IMR-90 (cell line): Measurements from ENCODE around the gene ARHGAP24. TPM values are rescaled to one million over a fixed set of nuclear protein-coding genes. Genes with fewer than 3 reads are reported as not detected.
A peak's percentile ranks its signal among the peaks of the same experiment; 100 is the strongest.

Experiments used
- ATAC-seq: fragments of 200-7000 bp; cut with Tn5 transposase; 2 replicates; pipeline ENCODE4 v1.9.1; 2020; ENCODE audit warnings: low read depth, mild to moderate bottlenecking, moderate library complexity
- BruUV-seq: library from RNA; stranded (reverse); fragments of 400-500 nt; replicated peaks from 2 replicates; lab custom pipeline; 2021; lab: Mats Ljungman, UMichigan
- CTCF ChIA-PET: fragments of 300-600 bp; formaldehyde crosslinking; extraction: SDS; loops from one replicate; lab custom pipeline; 2021; ENCODE audit warnings: antibody characterized with exemption; lab: Yijun Ruan, JAX
- POLR2A ChIA-PET: fragments of 300-600 bp; sonication (Branson Sonifier 250); formaldehyde crosslinking; loops from one replicate; lab custom pipeline; 2022; ENCODE audit warnings: antibody characterized with exemption; ENCODE audit not compliant: unreplicated experiment; lab: Charles Lee
- DNase-seq: peaks from one replicate; pipeline ENCODE4 v3.0.0; 2013
- H2AFZ ChIP-seq: replicated peaks from 2 replicates; pipeline ENCODE3; 2013; ENCODE audit warnings: low read length, mild to moderate bottlenecking; ENCODE audit not compliant: poor library complexity
- H2AK5ac ChIP-seq: 2 replicates; pipeline ENCODE4 v1.6.1; 2013; ENCODE audit warnings: low read depth, low read length, inconsistent platforms
- H2AK9ac ChIP-seq: replicated peaks from 2 replicates; pipeline ENCODE3; 2013; ENCODE audit warnings: mild to moderate bottlenecking, low read depth, low read length, moderate library complexity; ENCODE audit not compliant: poor library complexity
- H2BK120ac ChIP-seq: 2 replicates; pipeline ENCODE4 v1.6.1; 2013; ENCODE audit warnings: low read depth, low read length, inconsistent platforms
- H2BK15ac ChIP-seq: 3 replicates; pipeline ENCODE4 v1.6.1; 2013; ENCODE audit warnings: low read depth, low read length, inconsistent platforms
- H2BK20ac ChIP-seq: 2 replicates; pipeline ENCODE4 v1.6.1; 2013; ENCODE audit warnings: low read depth, mild to moderate bottlenecking, inconsistent platforms, low read length, moderate library complexity
- H2BK5ac ChIP-seq: 2 replicates; pipeline ENCODE4 v1.6.1; 2013; ENCODE audit warnings: mild to moderate bottlenecking, low read depth, low read length, inconsistent platforms; ENCODE audit not compliant: poor library complexity, severe bottlenecking
- H3K14ac ChIP-seq: replicated peaks from 2 replicates; pipeline ENCODE4 v1.6.1; 2013; ENCODE audit warnings: low read depth, low read length, inconsistent platforms
- H3K18ac ChIP-seq: 2 replicates; pipeline ENCODE4 v1.6.1; 2013; ENCODE audit warnings: low read depth, low read length, control low read depth
- H3K23ac ChIP-seq: 2 replicates; pipeline ENCODE4 v1.6.1; 2013; ENCODE audit warnings: low read depth, low read length, inconsistent platforms
- H3K27ac ChIP-seq: 2 replicates; pipeline ENCODE4 v1.5.1; 2013; ENCODE audit warnings: mild to moderate bottlenecking, control low read depth, low read length; ENCODE audit not compliant: insufficient read depth
- H3K27me3 ChIP-seq: 2 replicates; pipeline ENCODE4 v1.6.1; 2013; ENCODE audit warnings: low read length; ENCODE audit not compliant: control insufficient read depth, insufficient read depth
- H3K36me3 ChIP-seq: 2 replicates; pipeline ENCODE4 v1.6.1; 2013; ENCODE audit warnings: low read length, mixed read lengths; ENCODE audit not compliant: control insufficient read depth, insufficient read depth
- H3K4ac ChIP-seq: 2 replicates; pipeline ENCODE4 v1.6.1; 2013; ENCODE audit warnings: low read depth, low read length, inconsistent platforms
- H3K4me1 ChIP-seq: 2 replicates; pipeline ENCODE4 v1.6.1; 2013; ENCODE audit warnings: low read length, mixed read lengths; ENCODE audit not compliant: control insufficient read depth, insufficient read depth
- H3K4me2 ChIP-seq: 2 replicates; pipeline ENCODE4 v1.6.1; 2013; ENCODE audit warnings: low read depth, mild to moderate bottlenecking, control low read depth, low read length, moderate library complexity
- H3K4me3 ChIP-seq: 2 replicates; pipeline ENCODE4 v1.5.1; 2013; ENCODE audit warnings: low read depth, mild to moderate bottlenecking, control low read depth, low read length, moderate library complexity; ENCODE audit not compliant: insufficient read depth
- H3K56ac ChIP-seq: 2 replicates; pipeline ENCODE4 v1.6.1; 2013; ENCODE audit warnings: low read length, inconsistent platforms; ENCODE audit not compliant: insufficient read depth; ENCODE audit errors: extremely low read depth
- H3K79me1 ChIP-seq, 2 experiments: 2 replicates each; pipeline ENCODE4 v1.6.1; 2013; ENCODE audit warnings: low read length in 2 of 2, inconsistent platforms in 1 of 2, low read depth in 1 of 2
- H3K9ac ChIP-seq: 2 replicates; pipeline ENCODE4 v1.6.1; 2013; ENCODE audit warnings: low read depth, low read length, control low read depth
- H3K9me1 ChIP-seq: 2 replicates; pipeline ENCODE4 v1.6.1; 2013; ENCODE audit warnings: low read length, inconsistent platforms; ENCODE audit not compliant: insufficient read depth
- H3K9me3 ChIP-seq: 2 replicates; pipeline ENCODE4 v1.6.1; 2013; ENCODE audit warnings: low read length; ENCODE audit not compliant: control insufficient read depth, insufficient read depth
- H4K20me1 ChIP-seq: 2 replicates; pipeline ENCODE4 v1.6.1; 2013; ENCODE audit warnings: low read length, inconsistent platforms; ENCODE audit not compliant: insufficient read depth
- H4K5ac ChIP-seq: 2 replicates; pipeline ENCODE4 v1.6.1; 2013; ENCODE audit warnings: mild to moderate bottlenecking, low read depth, low read length, control low read depth
- H4K8ac ChIP-seq, 2 experiments: 2 replicates each; pipeline ENCODE4 v1.6.1; 2013; ENCODE audit warnings: low read depth in 2 of 2, low read length in 2 of 2, control low read depth in 1 of 2, inconsistent platforms in 1 of 2
- H4K91ac ChIP-seq: 2 replicates; pipeline ENCODE4 v1.6.1; 2013; ENCODE audit warnings: low read depth, low read length, inconsistent platforms; ENCODE audit not compliant: insufficient read depth
- BHLHE40 ChIP-seq: fragments of 150-350 bp; IDR thresholded peaks from 2 replicates; pipeline ENCODE4 v1.6.1; 2016; ENCODE audit warnings: mild to moderate bottlenecking, low read depth, low read length
- CEBPB ChIP-seq: IDR thresholded peaks from 2 replicates; pipeline ENCODE4 v1.6.1; 2012; ENCODE audit warnings: low read depth, low read length, improper control_type of control experiment
- CHD1 ChIP-seq: IDR thresholded peaks from 2 replicates; pipeline ENCODE4 v1.6.1; 2012; ENCODE audit warnings: low read depth, low read length, improper control_type of control experiment
- CTCF ChIP-seq: conservative IDR thresholded peaks from 2 replicates; pipeline ENCODE4 v1.5.1; 2012; ENCODE audit warnings: mild to moderate bottlenecking, low read depth, low read length, improper control_type of control experiment
- ELK1 ChIP-seq: fragments of 150-350 bp; IDR thresholded peaks from 2 replicates; pipeline ENCODE4 v1.6.1; 2016; ENCODE audit warnings: low read depth, mild to moderate bottlenecking, low read length, moderate library complexity, borderline replicate concordance
- FOS ChIP-seq: fragments of 150-350 bp; IDR thresholded peaks from 2 replicates; pipeline ENCODE4 v1.6.1; 2016; ENCODE audit warnings: low read depth, low read length
- MAFK ChIP-seq: IDR thresholded peaks from 2 replicates; pipeline ENCODE4 v1.6.1; 2012; ENCODE audit warnings: low read depth, low read length, improper control_type of control experiment
- MXI1 ChIP-seq: IDR thresholded peaks from 2 replicates; pipeline ENCODE4 v1.6.1; 2012; ENCODE audit warnings: low read depth, mild to moderate bottlenecking, low read length, moderate library complexity, borderline replicate concordance
- NFE2L2 ChIP-seq: fragments of 150-350 bp; IDR thresholded peaks from 2 replicates; pipeline ENCODE4 v1.6.1; 2016; ENCODE audit warnings: low read depth, mild to moderate bottlenecking, low read length
- POLR2A ChIP-seq: IDR thresholded peaks from 2 replicates; pipeline ENCODE4 v1.6.1; 2012; ENCODE audit warnings: mild to moderate bottlenecking, low read depth, low read length
- RAD21 ChIP-seq: IDR thresholded peaks from 2 replicates; pipeline ENCODE4 v1.6.1; 2012; ENCODE audit warnings: low read length, improper control_type of control experiment
- RCOR1 ChIP-seq: IDR thresholded peaks from 2 replicates; pipeline ENCODE4 v1.6.1; 2012; ENCODE audit warnings: mild to moderate bottlenecking, low read length, improper control_type of control experiment; ENCODE audit not compliant: insufficient replicate concordance
- RFX5 ChIP-seq: IDR thresholded peaks from 2 replicates; pipeline ENCODE4 v1.8.0; 2012; ENCODE audit warnings: low read depth, mild to moderate bottlenecking, low read length, moderate library complexity
- SMC3 ChIP-seq: fragments of 150-350 bp; IDR thresholded peaks from 2 replicates; pipeline ENCODE4 v1.6.1; 2016; ENCODE audit warnings: low read depth, mild to moderate bottlenecking, antibody characterized with exemption, low read length, moderate library complexity
- WGBS, 2 experiments: methylation state at CpG; one replicate each; pipeline versions ENCODE4 v1.1.5 to v1.1.7; 2013; ENCODE audit warnings: missing lambda C conversion rate in 2 of 2; ENCODE audit not compliant: insufficient read length in 1 of 2; ENCODE audit errors: extremely low coverage in 2 of 2; 5-methylcytosine and 5-hydroxymethylcytosine counted together
- dilution Hi-C: fragments of 300-500 bp; cut with HindIII; formaldehyde crosslinking; loops from one replicate; pipeline ENCODE4 v1.14.3; 2018; ENCODE audit warnings: low sequenced_read_pairs; ENCODE audit not compliant: unreplicated experiment
- in situ Hi-C: fragments of 300-500 bp; cut with MboI; formaldehyde crosslinking; loops from 3 replicates; pipeline ENCODE4 v1.14.3; 2019; ENCODE audit warnings: low sequenced_read_pairs, inconsistent platforms, mixed read lengths
- intact Hi-C: fragments of 100-400 bp; cut with micrococcal nuclease; formaldehyde crosslinking; loops from 2 replicates; pipeline ENCODE4 v1.10.0; 2022
- polyA plus RNA-seq, 3 experiments: library from polyadenylated mRNA; depleted of rRNA; stranded (reverse); fragments of >200 nt; gene quantifications; 2 replicates each; pipeline ENCODE4 v1.2.3, GENCODE V29; 2012; ENCODE audit warnings: low replicate concordance in 1 of 3
- total RNA-seq: library from RNA; depleted of rRNA; stranded (reverse); fragments of >200 nt; gene quantifications from 2 replicates; pipeline ENCODE4 v1.2.3, GENCODE V29; 2012

The ARHGAP24 gene
- total and polyA plus RNA-seq, 2 of the 4 experiments (the other 2 are of a cell fraction), result 11.9 to 24.0 TPM

- TF ChIP-seq ELK1 (no peak), RFX5 (no peak)
Measured at GRCh38 chr4:85865256-85865655, 390.3 kb downstream of the ARHGAP24 start (continued).

- H3K56ac ChIP-seq, result no peak overlapping the region
- H2BK15ac ChIP-seq, result no peak overlapping the region
- WGBS, 2 experiments, result no CpG with 5 or more reads among the region's 1 CpG
- peak overlapping the region in 1 of 2 experiments; percentile 68; a peak in 2 of 4 replicates for H4K8ac ChIP-seq
- ATAC-seq, result no peak; the same call in 1 of the 2 replicates
- H3K27me3 ChIP-seq, result no peaks in the 10 kb centered on the region
- H3K4me3 ChIP-seq, result no peak overlapping the region
- BruUV-seq, result no TSS peak
- no peak overlapping the region for H4K91ac ChIP-seq
- ChIA-PET POLR2A (no interaction called here), CTCF (no interaction called here)
- dilution Hi-C loops (no loop called here), in situ Hi-C loops (no loop called here), intact Hi-C loops (no loop called here)
- no peaks in the 10 kb centered on the region for H3K36me3 ChIP-seq
- no peak overlapping the region for H3K18ac ChIP-seq
- H3K14ac ChIP-seq, result peak overlapping the region; percentile 77
- peaks cover 3% of the 10 kb centered on the region; the same call in 1 of the 2 replicates for H4K20me1 ChIP-seq
- H3K9ac ChIP-seq, result no peak overlapping the region
- no peak for DNase-seq
- H2BK5ac ChIP-seq, result no peak overlapping the region
- H2AK5ac ChIP-seq, result peak overlapping the region; percentile 86; the same call in 1 of the 2 replicates
- no peak overlapping the region for H2BK20ac ChIP-seq
- peak overlapping the region; percentile 28 for H2AFZ ChIP-seq
- H3K23ac ChIP-seq, result peak overlapping the region; percentile 62
- peaks cover 4% of the 10 kb centered on the region for H3K9me1 ChIP-seq
- peaks cover 5% of the 10 kb centered on the region; the same call in 1 of the 2 replicates for H3K4me1 ChIP-seq
- H4K5ac ChIP-seq, result no peak overlapping the region
- H3K9me3 ChIP-seq, result no peaks in the 10 kb centered on the region
- H3K27ac ChIP-seq, result no peak overlapping the region
- 0 out of 2 replicates have a peak overlapping the region, but pooled peaks have one; percentile 50 for H3K4ac ChIP-seq
- peak overlapping the region; percentile 32 for H3K4me2 ChIP-seq
- peak overlapping the region; percentile 14; the same call in 1 of the 2 replicates for H2BK120ac ChIP-seq
- H3K79me1 ChIP-seq, result peaks cover 17 to 48% of the 10 kb centered on the region in 2 experiments; a peak in 3 of 4 replicates
- H2AK9ac ChIP-seq, result no peak overlapping the region
- TF ChIP-seq FOS, result no peak
- TF ChIP-seq CHD1, result no peak
- TF ChIP-seq RAD21, result no peak
- no peak for TF ChIP-seq CTCF
- no peak for TF ChIP-seq CEBPB
- TF ChIP-seq BHLHE40, result no peak
- TF ChIP-seq NFE2L2, result no peak
- no peak for TF ChIP-seq RCOR1
- no peak for TF ChIP-seq MXI1
- no peak for TF ChIP-seq MAFK
- no peak for TF ChIP-seq ELK1
- no peak for TF ChIP-seq POLR2A
- TF ChIP-seq SMC3, result no peak
Measured at GRCh38 chr4:85866508-85866907, 391.6 kb downstream of the ARHGAP24 start.
